Loucy (cell line): ENCODE measurements around the gene RALGDS.

Experiments used
- EZH2phosphoT487 ChIP-seq: fragments of 200-600 bp; IDR thresholded peaks from 2 replicates; pipeline ENCODE4 v1.6.1; 2018; ENCODE audit warnings: antibody characterized with exemption, mild to moderate bottlenecking, moderate library complexity, borderline replicate concordance
- TF ChIP-seq, protein P1 (sequence below): fragments of 200-600 bp; sonication (generic); conservative IDR thresholded peaks from 2 replicates; pipeline ENCODE4 v1.5.1; 2014; ENCODE audit warnings: mild to moderate bottlenecking, antibody characterized with exemption, low read length

DNA sequence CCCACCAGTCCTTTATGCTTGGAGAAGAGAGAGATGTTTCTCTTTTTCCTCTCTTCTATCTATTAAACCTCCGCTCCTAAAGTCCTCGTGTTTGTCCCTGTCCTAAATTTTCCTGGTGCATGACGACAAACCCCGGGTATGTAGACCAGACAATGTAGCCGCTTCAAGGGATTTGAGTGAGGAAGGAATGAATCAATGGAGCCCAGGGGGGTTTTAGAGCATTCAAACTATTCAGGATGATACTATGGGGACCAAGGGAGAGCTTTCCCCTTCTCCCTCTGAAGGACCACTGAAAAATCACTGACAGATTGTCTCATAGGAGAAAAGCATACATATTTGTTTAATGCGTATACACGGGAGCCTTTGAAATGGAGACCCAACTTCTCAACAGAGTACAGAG, 40.9 kb downstream of the RALGDS start:
- TF ChIP-seq, protein P1, sequence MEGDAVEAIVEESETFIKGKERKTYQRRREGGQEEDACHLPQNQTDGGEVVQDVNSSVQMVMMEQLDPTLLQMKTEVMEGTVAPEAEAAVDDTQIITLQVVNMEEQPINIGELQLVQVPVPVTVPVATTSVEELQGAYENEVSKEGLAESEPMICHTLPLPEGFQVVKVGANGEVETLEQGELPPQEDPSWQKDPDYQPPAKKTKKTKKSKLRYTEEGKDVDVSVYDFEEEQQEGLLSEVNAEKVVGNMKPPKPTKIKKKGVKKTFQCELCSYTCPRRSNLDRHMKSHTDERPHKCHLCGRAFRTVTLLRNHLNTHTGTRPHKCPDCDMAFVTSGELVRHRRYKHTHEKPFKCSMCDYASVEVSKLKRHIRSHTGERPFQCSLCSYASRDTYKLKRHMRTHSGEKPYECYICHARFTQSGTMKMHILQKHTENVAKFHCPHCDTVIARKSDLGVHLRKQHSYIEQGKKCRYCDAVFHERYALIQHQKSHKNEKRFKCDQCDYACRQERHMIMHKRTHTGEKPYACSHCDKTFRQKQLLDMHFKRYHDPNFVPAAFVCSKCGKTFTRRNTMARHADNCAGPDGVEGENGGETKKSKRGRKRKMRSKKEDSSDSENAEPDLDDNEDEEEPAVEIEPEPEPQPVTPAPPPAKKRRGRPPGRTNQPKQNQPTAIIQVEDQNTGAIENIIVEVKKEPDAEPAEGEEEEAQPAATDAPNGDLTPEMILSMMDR: no peak
- no peak for TF ChIP-seq EZH2phosphoT487
